ENCODE data around the gene CXorf65.

GRCh38 chrX:71151366-71151765 is 44.8 kb upstream of the CXorf65 start:
- TF ChIP-seq POLR2AphosphoS5 (IDR thresholded peaks at IDR 0.05; ENCODE audit: low read depth, low read length) (no peak), POLR2A (IDR thresholded peaks at IDR 0.05; ENCODE audit: low read depth, low read length) (no peak), TAF1 (IDR thresholded peaks at IDR 0.05; ENCODE audit: borderline replicate concordance, low read depth, low read length) (no peak)
